A673 (cell line): ENCODE measurements around the gene CHD9. TPM values are rescaled to one million over a fixed set of nuclear protein-coding genes. Genes with fewer than 3 reads are reported as not detected.

Experiments used
- BruUV-seq: library from RNA; stranded (reverse); fragments of 400-500 nt; replicated peaks from 2 replicates; lab custom pipeline; 2021; lab: Mats Ljungman, UMichigan
- CTCF ChIA-PET: fragments of 300-600 bp; sonication (Branson Sonifier 250); formaldehyde crosslinking; loops from one replicate; lab custom pipeline; 2022; ENCODE audit warnings: antibody characterized with exemption; lab: Charles Lee
- POLR2A ChIA-PET: fragments of 300-600 bp; sonication (Branson Sonifier 250); formaldehyde crosslinking; loops from one replicate; lab custom pipeline; 2022; ENCODE audit warnings: antibody characterized with exemption; ENCODE audit not compliant: low non-redundant PET; lab: Charles Lee
- DNase-seq: peaks from one replicate; pipeline ENCODE4 v3.0.0-alpha.2; 2015; ENCODE audit warnings: low spot score
- H3K27ac ChIP-seq: fragments of 200-600 bp; sonication (generic); 2 replicates; pipeline ENCODE4 v1.5.1; 2016; ENCODE audit warnings: mixed run types, low read depth, mild to moderate bottlenecking, mixed read lengths, antibody characterized with exemption, low read length; ENCODE audit not compliant: poor library complexity, severe bottlenecking
- H3K27me3 ChIP-seq: fragments of 200-600 bp; sonication (generic); replicated peaks from 2 replicates; pipeline ENCODE4 v1.6.1; 2017; ENCODE audit warnings: mixed run types, low read depth, mild to moderate bottlenecking, mixed read lengths, antibody characterized with exemption, low read length; ENCODE audit not compliant: insufficient read depth, poor library complexity
- H3K36me3 ChIP-seq: fragments of 200-600 bp; sonication (generic); 2 replicates; pipeline ENCODE4 v1.6.1; 2016; ENCODE audit warnings: mixed run types, mild to moderate bottlenecking, mixed read lengths, antibody characterized with exemption, low read length; ENCODE audit not compliant: insufficient read depth, poor library complexity, severe bottlenecking
- H3K4me1 ChIP-seq: fragments of 200-600 bp; sonication (generic); 2 replicates; pipeline ENCODE4 v1.6.1; 2017; ENCODE audit warnings: mixed run types, mild to moderate bottlenecking, mixed read lengths, antibody characterized with exemption, low read length; ENCODE audit not compliant: insufficient read depth, poor library complexity, severe bottlenecking
- H3K4me3 ChIP-seq: fragments of 200-600 bp; sonication (generic); 2 replicates; pipeline ENCODE4 v1.5.1; 2016; ENCODE audit warnings: low read depth, mixed run types, mild to moderate bottlenecking, mixed read lengths, low read length; ENCODE audit not compliant: poor library complexity, severe bottlenecking
- H3K9me3 ChIP-seq: fragments of 200-600 bp; sonication (generic); 2 replicates; pipeline ENCODE4 v1.6.1; 2016; ENCODE audit warnings: mixed run types, low read depth, mild to moderate bottlenecking, mixed read lengths, antibody characterized with exemption, low read length; ENCODE audit not compliant: poor library complexity, severe bottlenecking
- EZH2 ChIP-seq: fragments of 200-600 bp; sonication (generic); IDR thresholded peaks from 2 replicates; pipeline ENCODE4 v1.6.1; 2017; ENCODE audit warnings: borderline replicate concordance, low read depth, mild to moderate bottlenecking, mixed read lengths, antibody characterized with exemption, low read length; ENCODE audit not compliant: poor library complexity, severe bottlenecking
- intact Hi-C: fragments of 100-400 bp; cut with micrococcal nuclease; formaldehyde crosslinking; loops from one replicate; pipeline ENCODE4 v1.10.0; 2022; ENCODE audit not compliant: unreplicated experiment
- total RNA-seq: library from RNA; stranded (reverse); gene quantifications from 2 replicates; pipeline ENCODE4 v1.2.3, GENCODE V29; 2021
- TF ChIP-seq, protein P1 (sequence below): fragments of 300-800, 200-600 bp; sonication (generic); conservative IDR thresholded peaks from 2 replicates; pipeline ENCODE4 v1.5.1; 2017; ENCODE audit warnings: low read depth, mild to moderate bottlenecking, antibody characterized with exemption, low read length, moderate library complexity, mixed read lengths

CHD9 gene
- total RNA-seq, 1 experiment from 2014 or later, result 76.8 TPM

DNA sequence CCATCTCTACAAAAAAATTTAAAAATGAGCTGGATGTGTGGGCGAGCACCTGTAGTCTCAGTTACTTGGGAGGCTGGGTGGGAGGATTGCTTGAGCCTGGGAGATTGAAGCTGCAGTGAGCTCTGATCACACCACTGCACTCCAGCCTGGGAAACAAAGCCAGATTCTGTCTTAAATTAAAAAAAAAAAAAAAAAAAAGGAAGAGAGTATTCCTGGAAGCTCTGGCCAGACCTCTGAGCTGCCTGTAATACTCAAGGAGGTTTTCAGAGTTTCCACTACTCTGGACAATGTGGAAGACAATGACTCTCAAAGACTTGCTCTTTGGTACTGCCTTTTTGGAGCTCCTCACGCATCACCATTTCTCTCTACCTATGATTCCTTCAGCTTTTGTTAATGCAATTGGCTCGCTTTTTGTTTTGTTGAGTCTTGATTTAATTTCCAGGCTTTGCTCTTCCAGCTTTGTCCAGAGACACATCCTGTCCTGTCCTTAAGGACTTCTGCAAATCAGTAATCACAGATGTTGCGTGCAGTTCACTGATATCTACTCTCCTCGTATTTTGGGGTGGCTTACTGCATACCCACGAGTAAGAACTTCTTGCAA lies 10.8 kb downstream of the CHD9 start:
- no TSS peak for BruUV-seq
- Histone ChIP-seq H3K9me3 (no peaks in the 10 kb centered on the region), H3K4me3 (no peak overlapping the region), H3K4me1 (peaks cover 11% of the 10 kb centered on the region), H3K36me3 (peaks cover 7% of the 10 kb centered on the region), H3K27me3 (no peaks in the 10 kb centered on the region), H3K27ac (peak overlapping the region; percentile 59)
- DNase-seq, result no peak
- no peak for TF ChIP-seq EZH2
- TF ChIP-seq, protein P1, sequence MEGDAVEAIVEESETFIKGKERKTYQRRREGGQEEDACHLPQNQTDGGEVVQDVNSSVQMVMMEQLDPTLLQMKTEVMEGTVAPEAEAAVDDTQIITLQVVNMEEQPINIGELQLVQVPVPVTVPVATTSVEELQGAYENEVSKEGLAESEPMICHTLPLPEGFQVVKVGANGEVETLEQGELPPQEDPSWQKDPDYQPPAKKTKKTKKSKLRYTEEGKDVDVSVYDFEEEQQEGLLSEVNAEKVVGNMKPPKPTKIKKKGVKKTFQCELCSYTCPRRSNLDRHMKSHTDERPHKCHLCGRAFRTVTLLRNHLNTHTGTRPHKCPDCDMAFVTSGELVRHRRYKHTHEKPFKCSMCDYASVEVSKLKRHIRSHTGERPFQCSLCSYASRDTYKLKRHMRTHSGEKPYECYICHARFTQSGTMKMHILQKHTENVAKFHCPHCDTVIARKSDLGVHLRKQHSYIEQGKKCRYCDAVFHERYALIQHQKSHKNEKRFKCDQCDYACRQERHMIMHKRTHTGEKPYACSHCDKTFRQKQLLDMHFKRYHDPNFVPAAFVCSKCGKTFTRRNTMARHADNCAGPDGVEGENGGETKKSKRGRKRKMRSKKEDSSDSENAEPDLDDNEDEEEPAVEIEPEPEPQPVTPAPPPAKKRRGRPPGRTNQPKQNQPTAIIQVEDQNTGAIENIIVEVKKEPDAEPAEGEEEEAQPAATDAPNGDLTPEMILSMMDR, result no peak
- CTCF ChIA-PET, result interaction anchor here (1.1 kb wide), 1 partner anchor 142 kb away, joined by 7 read pairs; no protein-coding TSS in a partner anchor
- POLR2A ChIA-PET, result interaction anchor here (0.5 kb wide), 1 partner anchor 39 kb away, joined by 4 read pairs; no protein-coding TSS in a partner anchor
- intact Hi-C loops, result no loop called here

- no peak overlapping the region for H3K27ac ChIP-seq
- TF ChIP-seq EZH2, result no peak
- TF ChIP-seq, protein P1, result no peak
- no peaks in the 10 kb centered on the region for H3K9me3 ChIP-seq
- no TSS peak for BruUV-seq
- peaks cover 7% of the 10 kb centered on the region for H3K36me3 ChIP-seq
- H3K4me3 ChIP-seq, result no peak overlapping the region
- H3K4me1 ChIP-seq, result peaks cover 30% of the 10 kb centered on the region
- intact Hi-C loops, result no loop called here
- no peak for DNase-seq
- POLR2A ChIA-PET, result interaction anchor here (0.5 kb wide), 1 partner anchor 24 kb away, joined by 5 read pairs; no protein-coding TSS in a partner anchor
- no peaks in the 10 kb centered on the region for H3K27me3 ChIP-seq
- CTCF ChIA-PET, result no interaction called here
Observed at GRCh38 chr16:53067675-53068074, 12.9 kb downstream of the CHD9 start.

GRCh38 chr16:53068423-53068833 lies 13.6 kb downstream of the CHD9 start:
- Histone ChIP-seq H3K4me1 (peaks cover 30% of the 10 kb centered on the region), H3K36me3 (peaks cover 7% of the 10 kb centered on the region), H3K9me3 (no peaks in the 10 kb centered on the region), H3K27me3 (no peaks in the 10 kb centered on the region), H3K27ac (no peak overlapping the region), H3K4me3 (no peak overlapping the region)
- ChIA-PET POLR2A (no interaction called here), CTCF (no interaction called here)
- no peak for DNase-seq
- intact Hi-C loops, result no loop called here
- BruUV-seq, result no TSS peak
- TF ChIP-seq, protein P1, result no peak
- TF ChIP-seq EZH2, result no peak
